ENCODE results near the gene VPS45. TPM values are rescaled to one million over a fixed set of nuclear protein-coding genes. Genes with fewer than 3 reads are reported as not detected.

The VPS45 gene
- total and polyA plus RNA-seq, 4 donors, result 7.7 to 24.2 (median 14.1) TPM

DNA sequence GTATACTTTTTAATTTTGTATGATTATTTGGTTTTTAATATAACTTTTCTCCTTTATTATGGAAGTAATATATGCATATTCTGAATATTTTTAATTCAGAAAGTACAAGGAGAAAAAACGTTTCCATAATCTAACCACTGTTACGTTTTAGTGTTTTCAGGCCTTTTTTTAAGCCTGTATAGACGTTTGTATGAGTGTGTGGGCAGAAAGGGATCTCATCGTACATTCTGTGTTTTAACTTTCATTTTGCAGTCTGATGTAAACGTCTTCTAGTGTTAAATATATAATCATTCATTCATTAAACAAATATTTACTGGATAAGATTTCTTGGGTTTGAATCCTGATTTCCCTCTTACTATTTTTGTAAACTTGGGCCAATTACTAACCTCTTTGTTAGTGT is 44.1 kb downstream of the VPS45 start:
- Histone ChIP-seq H3K27ac (ENCODE audit: low read depth in 1 of 2, low read length in 2 of 2) (no peak overlapping the region), H3K36me3 (ENCODE audit: control insufficient read depth in 4 of 4, insufficient read depth in 3 of 4, low read depth in 1 of 4, low read length in 3 of 4) (peaks cover 0 to 2% (median 0%) of the 10 kb centered on the region in 4 donors), H3K9ac (ENCODE audit: low read depth in 1 of 2, low read length in 2 of 2) (peak overlapping the region in 1 of 2 donors; percentile 24), H3K4me3 (ENCODE audit: low read depth in 1 of 3, low read length in 3 of 3) (no peak overlapping the region), H3K27me3 (ENCODE audit: control insufficient read depth in 4 of 4, insufficient read depth in 4 of 4, low read length in 3 of 4) (no peaks in the 10 kb centered on the region), H3K4me1 (ENCODE audit: control insufficient read depth in 4 of 4, insufficient read depth in 4 of 4, low read length in 3 of 4) (no peaks in the 10 kb centered on the region), H3K9me3 (ENCODE audit: control insufficient read depth in 4 of 4, low read length in 3 of 4) (no peaks in the 10 kb centered on the region)
- TF ChIP-seq, protein P1, sequence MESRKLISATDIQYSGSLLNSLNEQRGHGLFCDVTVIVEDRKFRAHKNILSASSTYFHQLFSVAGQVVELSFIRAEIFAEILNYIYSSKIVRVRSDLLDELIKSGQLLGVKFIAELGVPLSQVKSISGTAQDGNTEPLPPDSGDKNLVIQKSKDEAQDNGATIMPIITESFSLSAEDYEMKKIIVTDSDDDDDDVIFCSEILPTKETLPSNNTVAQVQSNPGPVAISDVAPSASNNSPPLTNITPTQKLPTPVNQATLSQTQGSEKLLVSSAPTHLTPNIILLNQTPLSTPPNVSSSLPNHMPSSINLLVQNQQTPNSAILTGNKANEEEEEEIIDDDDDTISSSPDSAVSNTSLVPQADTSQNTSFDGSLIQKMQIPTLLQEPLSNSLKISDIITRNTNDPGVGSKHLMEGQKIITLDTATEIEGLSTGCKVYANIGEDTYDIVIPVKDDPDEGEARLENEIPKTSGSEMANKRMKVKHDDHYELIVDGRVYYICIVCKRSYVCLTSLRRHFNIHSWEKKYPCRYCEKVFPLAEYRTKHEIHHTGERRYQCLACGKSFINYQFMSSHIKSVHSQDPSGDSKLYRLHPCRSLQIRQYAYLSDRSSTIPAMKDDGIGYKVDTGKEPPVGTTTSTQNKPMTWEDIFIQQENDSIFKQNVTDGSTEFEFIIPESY (IDR thresholded peaks at IDR 0.05), result no peak
- TF ChIP-seq TAF1 (conservative IDR thresholded peaks at IDR 0.05) (no peak), JUND (IDR thresholded peaks at IDR 0.05) (no peak), REST (IDR thresholded peaks at IDR 0.05) (no peak), ATF3 (IDR thresholded peaks at IDR 0.05) (no peak), RXRA (IDR thresholded peaks at IDR 0.05) (no peak), SP1 (IDR thresholded peaks at IDR 0.05) (no peak), NR2F2 (IDR thresholded peaks at IDR 0.05) (no peak), GABPA (IDR thresholded peaks at IDR 0.05 in 1 of 2, conservative IDR thresholded peaks at IDR 0.05 in 1 of 2) (no peak), HNF4G (IDR thresholded peaks at IDR 0.05) (no peak), FOXA2 (IDR thresholded peaks at IDR 0.05) (no peak), HNF4A (conservative IDR thresholded peaks at IDR 0.05) (no peak), FOXA1 (IDR thresholded peaks at IDR 0.05) (no peak), RAD21 (IDR thresholded peaks at IDR 0.05) (no peak), EGR1 (IDR thresholded peaks at IDR 0.05; ENCODE audit: low read depth in 2 of 2) (no peak), YY1 (IDR thresholded peaks at IDR 0.05) (no peak)
- TF ChIP-seq, protein P2, sequence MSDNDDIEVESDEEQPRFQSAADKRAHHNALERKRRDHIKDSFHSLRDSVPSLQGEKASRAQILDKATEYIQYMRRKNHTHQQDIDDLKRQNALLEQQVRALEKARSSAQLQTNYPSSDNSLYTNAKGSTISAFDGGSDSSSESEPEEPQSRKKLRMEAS (IDR thresholded peaks at IDR 0.05), result no peak
- TF ChIP-seq, protein P3, sequence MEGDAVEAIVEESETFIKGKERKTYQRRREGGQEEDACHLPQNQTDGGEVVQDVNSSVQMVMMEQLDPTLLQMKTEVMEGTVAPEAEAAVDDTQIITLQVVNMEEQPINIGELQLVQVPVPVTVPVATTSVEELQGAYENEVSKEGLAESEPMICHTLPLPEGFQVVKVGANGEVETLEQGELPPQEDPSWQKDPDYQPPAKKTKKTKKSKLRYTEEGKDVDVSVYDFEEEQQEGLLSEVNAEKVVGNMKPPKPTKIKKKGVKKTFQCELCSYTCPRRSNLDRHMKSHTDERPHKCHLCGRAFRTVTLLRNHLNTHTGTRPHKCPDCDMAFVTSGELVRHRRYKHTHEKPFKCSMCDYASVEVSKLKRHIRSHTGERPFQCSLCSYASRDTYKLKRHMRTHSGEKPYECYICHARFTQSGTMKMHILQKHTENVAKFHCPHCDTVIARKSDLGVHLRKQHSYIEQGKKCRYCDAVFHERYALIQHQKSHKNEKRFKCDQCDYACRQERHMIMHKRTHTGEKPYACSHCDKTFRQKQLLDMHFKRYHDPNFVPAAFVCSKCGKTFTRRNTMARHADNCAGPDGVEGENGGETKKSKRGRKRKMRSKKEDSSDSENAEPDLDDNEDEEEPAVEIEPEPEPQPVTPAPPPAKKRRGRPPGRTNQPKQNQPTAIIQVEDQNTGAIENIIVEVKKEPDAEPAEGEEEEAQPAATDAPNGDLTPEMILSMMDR (IDR thresholded peaks at IDR 0.05; ENCODE audit: low read depth, low read length, missing input control), result no peak
- DNase-seq (ENCODE audit: low spot score), result no peak
- WGBS, result 76% methylated on average over 5 of the region's 5 CpGs
